ENCODE data around the gene MYO1E. TPM values are rescaled to one million over a fixed set of nuclear protein-coding genes. Genes with fewer than 3 reads are reported as not detected.

Gene MYO1E
- total and polyA plus RNA-seq, 4 donors: 6.7 to 70.9 (median 21.6) TPM

DNA sequence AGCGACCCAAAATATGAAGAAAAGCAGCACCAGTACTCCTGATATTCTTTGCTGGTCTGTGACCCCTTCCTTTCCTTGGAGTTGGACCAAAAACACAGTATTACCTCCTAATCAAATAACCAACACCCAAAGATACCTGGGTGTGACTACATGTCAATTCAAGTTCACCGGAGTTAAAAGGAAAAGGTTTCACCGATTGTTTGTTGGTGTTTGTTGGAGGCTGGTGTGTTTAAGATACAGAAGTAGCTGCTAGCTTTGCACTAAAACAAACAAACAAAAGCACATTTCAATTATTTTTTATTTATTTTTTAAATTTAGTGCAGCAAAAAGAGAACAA lies 81.5 kb downstream of the MYO1E start:
- Histone ChIP-seq H3K27me3 (ENCODE audit: control insufficient read depth in 4 of 4, insufficient read depth in 4 of 4, low read length in 3 of 4) (no peaks in the 10 kb centered on the region), H3K9ac (ENCODE audit: low read depth in 1 of 2, low read length in 2 of 2) (no peak overlapping the region), H3K4me3 (ENCODE audit: low read depth in 1 of 3, low read length in 3 of 3) (no peak overlapping the region), H3K27ac (ENCODE audit: low read depth in 1 of 2, low read length in 2 of 2) (no peak overlapping the region), H3K36me3 (ENCODE audit: control insufficient read depth in 4 of 4, insufficient read depth in 3 of 4, low read depth in 1 of 4, low read length in 3 of 4) (no peaks in the 10 kb centered on the region), H3K4me1 (ENCODE audit: control insufficient read depth in 4 of 4, insufficient read depth in 4 of 4, low read length in 3 of 4) (peaks cover 0 to 20% (median 3%) of the 10 kb centered on the region in 4 donors), H3K9me3 (ENCODE audit: control insufficient read depth in 4 of 4, low read length in 3 of 4) (no peaks in the 10 kb centered on the region)
- WGBS: 55% methylated on average over 3 of the region's 3 CpGs
- TF ChIP-seq NR2F2 (IDR thresholded peaks at IDR 0.05) (no peak), RAD21 (IDR thresholded peaks at IDR 0.05) (no peak), GABPA (IDR thresholded peaks at IDR 0.05 in 1 of 2, conservative IDR thresholded peaks at IDR 0.05 in 1 of 2) (no peak), TAF1 (conservative IDR thresholded peaks at IDR 0.05) (no peak), EGR1 (IDR thresholded peaks at IDR 0.05; ENCODE audit: low read depth in 2 of 2) (no peak)
- TF ChIP-seq, protein P1, sequence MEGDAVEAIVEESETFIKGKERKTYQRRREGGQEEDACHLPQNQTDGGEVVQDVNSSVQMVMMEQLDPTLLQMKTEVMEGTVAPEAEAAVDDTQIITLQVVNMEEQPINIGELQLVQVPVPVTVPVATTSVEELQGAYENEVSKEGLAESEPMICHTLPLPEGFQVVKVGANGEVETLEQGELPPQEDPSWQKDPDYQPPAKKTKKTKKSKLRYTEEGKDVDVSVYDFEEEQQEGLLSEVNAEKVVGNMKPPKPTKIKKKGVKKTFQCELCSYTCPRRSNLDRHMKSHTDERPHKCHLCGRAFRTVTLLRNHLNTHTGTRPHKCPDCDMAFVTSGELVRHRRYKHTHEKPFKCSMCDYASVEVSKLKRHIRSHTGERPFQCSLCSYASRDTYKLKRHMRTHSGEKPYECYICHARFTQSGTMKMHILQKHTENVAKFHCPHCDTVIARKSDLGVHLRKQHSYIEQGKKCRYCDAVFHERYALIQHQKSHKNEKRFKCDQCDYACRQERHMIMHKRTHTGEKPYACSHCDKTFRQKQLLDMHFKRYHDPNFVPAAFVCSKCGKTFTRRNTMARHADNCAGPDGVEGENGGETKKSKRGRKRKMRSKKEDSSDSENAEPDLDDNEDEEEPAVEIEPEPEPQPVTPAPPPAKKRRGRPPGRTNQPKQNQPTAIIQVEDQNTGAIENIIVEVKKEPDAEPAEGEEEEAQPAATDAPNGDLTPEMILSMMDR (IDR thresholded peaks at IDR 0.05; ENCODE audit: low read depth, low read length, missing input control): no peak
- TF ChIP-seq, protein P2, sequence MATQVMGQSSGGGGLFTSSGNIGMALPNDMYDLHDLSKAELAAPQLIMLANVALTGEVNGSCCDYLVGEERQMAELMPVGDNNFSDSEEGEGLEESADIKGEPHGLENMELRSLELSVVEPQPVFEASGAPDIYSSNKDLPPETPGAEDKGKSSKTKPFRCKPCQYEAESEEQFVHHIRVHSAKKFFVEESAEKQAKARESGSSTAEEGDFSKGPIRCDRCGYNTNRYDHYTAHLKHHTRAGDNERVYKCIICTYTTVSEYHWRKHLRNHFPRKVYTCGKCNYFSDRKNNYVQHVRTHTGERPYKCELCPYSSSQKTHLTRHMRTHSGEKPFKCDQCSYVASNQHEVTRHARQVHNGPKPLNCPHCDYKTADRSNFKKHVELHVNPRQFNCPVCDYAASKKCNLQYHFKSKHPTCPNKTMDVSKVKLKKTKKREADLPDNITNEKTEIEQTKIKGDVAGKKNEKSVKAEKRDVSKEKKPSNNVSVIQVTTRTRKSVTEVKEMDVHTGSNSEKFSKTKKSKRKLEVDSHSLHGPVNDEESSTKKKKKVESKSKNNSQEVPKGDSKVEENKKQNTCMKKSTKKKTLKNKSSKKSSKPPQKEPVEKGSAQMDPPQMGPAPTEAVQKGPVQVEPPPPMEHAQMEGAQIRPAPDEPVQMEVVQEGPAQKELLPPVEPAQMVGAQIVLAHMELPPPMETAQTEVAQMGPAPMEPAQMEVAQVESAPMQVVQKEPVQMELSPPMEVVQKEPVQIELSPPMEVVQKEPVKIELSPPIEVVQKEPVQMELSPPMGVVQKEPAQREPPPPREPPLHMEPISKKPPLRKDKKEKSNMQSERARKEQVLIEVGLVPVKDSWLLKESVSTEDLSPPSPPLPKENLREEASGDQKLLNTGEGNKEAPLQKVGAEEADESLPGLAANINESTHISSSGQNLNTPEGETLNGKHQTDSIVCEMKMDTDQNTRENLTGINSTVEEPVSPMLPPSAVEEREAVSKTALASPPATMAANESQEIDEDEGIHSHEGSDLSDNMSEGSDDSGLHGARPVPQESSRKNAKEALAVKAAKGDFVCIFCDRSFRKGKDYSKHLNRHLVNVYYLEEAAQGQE (IDR thresholded peaks at IDR 0.05): no peak
- no peak for DNase-seq (ENCODE audit: low spot score)

DNA sequence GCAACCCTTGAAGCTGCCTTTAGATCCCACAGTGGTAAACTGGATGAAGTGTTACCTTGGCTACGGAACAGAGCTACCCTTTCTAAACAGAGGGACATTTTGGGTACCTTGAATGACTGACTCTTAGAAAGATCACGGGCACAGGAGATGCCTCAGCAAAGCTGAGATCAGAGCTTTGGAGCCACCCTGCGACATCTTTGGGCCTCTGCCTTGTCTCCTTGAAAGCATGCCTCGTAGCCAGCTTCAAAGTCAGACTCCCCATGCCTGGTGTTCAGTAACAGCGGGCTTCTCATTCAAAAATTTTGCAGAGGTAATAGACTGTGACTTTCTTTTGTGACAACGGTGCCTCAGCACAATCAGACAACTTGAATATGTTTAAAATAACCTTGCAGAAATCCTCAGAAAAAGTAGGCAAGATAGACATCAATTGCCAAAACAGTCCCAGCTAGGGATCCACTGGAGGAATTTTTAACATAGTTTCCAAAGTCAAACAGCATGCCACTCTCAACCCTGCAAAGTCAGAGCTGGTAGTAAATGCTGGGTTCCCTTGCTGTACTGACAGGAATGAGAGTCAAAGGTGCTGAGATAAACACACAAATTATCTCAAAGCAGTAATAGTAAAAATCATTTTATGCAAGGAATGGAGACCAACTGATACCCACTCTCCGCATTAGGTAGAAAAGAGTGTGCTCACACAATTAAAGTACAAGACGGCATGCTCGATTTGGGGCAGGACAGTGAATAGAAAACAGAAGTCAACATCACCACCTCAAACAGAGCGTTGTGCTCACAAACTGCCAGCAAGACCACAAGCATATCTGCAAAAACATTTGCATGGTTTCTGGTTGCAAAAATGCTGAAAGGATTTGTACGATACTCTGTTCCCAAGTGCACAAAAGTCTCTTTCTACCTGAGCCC lies 82.1 kb downstream of the MYO1E start:
- Histone ChIP-seq H3K27ac (ENCODE audit: low read depth in 1 of 2, low read length in 2 of 2) (no peak overlapping the region), H3K9ac (ENCODE audit: low read depth in 1 of 2, low read length in 2 of 2) (no peak overlapping the region), H3K4me3 (ENCODE audit: low read depth in 1 of 3, low read length in 3 of 3) (no peak overlapping the region), H3K9me3 (ENCODE audit: control insufficient read depth in 4 of 4, low read length in 3 of 4) (no peaks in the 10 kb centered on the region), H3K27me3 (ENCODE audit: control insufficient read depth in 4 of 4, insufficient read depth in 4 of 4, low read length in 3 of 4) (no peaks in the 10 kb centered on the region), H3K4me1 (ENCODE audit: control insufficient read depth in 4 of 4, insufficient read depth in 4 of 4, low read length in 3 of 4) (peaks cover 0 to 14% (median 3%) of the 10 kb centered on the region in 4 donors), H3K36me3 (ENCODE audit: control insufficient read depth in 4 of 4, insufficient read depth in 3 of 4, low read depth in 1 of 4, low read length in 3 of 4) (no peaks in the 10 kb centered on the region)
- 80% methylated on average over 11 of the region's 11 CpGs for WGBS
- no peak for TF ChIP-seq NR2F2 (IDR thresholded peaks at IDR 0.05)
- TF ChIP-seq, protein P3, sequence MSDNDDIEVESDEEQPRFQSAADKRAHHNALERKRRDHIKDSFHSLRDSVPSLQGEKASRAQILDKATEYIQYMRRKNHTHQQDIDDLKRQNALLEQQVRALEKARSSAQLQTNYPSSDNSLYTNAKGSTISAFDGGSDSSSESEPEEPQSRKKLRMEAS (IDR thresholded peaks at IDR 0.05): no peak
- no peak for TF ChIP-seq JUND (IDR thresholded peaks at IDR 0.05)
- no peak for TF ChIP-seq RAD21 (IDR thresholded peaks at IDR 0.05)
- no peak for TF ChIP-seq RXRA (IDR thresholded peaks at IDR 0.05)
- no peak for TF ChIP-seq GABPA (IDR thresholded peaks at IDR 0.05 in 1 of 2, conservative IDR thresholded peaks at IDR 0.05 in 1 of 2)
- no peak for TF ChIP-seq EGR1 (IDR thresholded peaks at IDR 0.05; ENCODE audit: low read depth in 2 of 2)
- no peak for TF ChIP-seq YY1 (IDR thresholded peaks at IDR 0.05)
- TF ChIP-seq TAF1 (conservative IDR thresholded peaks at IDR 0.05): no peak
- TF ChIP-seq, protein P1 (IDR thresholded peaks at IDR 0.05; ENCODE audit: low read depth, low read length, missing input control): no peak
- TF ChIP-seq, protein P4, sequence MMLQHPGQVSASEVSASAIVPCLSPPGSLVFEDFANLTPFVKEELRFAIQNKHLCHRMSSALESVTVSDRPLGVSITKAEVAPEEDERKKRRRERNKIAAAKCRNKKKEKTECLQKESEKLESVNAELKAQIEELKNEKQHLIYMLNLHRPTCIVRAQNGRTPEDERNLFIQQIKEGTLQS (IDR thresholded peaks at IDR 0.05): no peak
- TF ChIP-seq, protein P5, sequence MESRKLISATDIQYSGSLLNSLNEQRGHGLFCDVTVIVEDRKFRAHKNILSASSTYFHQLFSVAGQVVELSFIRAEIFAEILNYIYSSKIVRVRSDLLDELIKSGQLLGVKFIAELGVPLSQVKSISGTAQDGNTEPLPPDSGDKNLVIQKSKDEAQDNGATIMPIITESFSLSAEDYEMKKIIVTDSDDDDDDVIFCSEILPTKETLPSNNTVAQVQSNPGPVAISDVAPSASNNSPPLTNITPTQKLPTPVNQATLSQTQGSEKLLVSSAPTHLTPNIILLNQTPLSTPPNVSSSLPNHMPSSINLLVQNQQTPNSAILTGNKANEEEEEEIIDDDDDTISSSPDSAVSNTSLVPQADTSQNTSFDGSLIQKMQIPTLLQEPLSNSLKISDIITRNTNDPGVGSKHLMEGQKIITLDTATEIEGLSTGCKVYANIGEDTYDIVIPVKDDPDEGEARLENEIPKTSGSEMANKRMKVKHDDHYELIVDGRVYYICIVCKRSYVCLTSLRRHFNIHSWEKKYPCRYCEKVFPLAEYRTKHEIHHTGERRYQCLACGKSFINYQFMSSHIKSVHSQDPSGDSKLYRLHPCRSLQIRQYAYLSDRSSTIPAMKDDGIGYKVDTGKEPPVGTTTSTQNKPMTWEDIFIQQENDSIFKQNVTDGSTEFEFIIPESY (IDR thresholded peaks at IDR 0.05): no peak
- no peak for TF ChIP-seq HNF4A (conservative IDR thresholded peaks at IDR 0.05)
- TF ChIP-seq, protein P2 (IDR thresholded peaks at IDR 0.05): no peak
- TF ChIP-seq FOXA2 (IDR thresholded peaks at IDR 0.05): no peak
- no peak for DNase-seq (ENCODE audit: low spot score)

Measured in liver (tissue), 9 donors.